Measurements from ENCODE around the gene FAM171A1.

GRCh38 chr10:15333909-15334649 is 37.0 kb downstream of the FAM171A1 start:
- TF ChIP-seq FUBP1 (CRISPR knock-in tag; IDR thresholded peaks at IDR 0.05; ENCODE audit: borderline replicate concordance) (no peak), MBNL3 (CRISPR knock-in tag; conservative IDR thresholded peaks at IDR 0.05) (no peak)
